Measurements from ENCODE around the gene MYLK. TPM values are rescaled to one million over a fixed set of nuclear protein-coding genes. Genes with fewer than 3 reads are reported as not detected.

MYLK gene
- total RNA-seq, 2 donors from 2014 or later: 4.7 to 6.6 TPM

DNA sequence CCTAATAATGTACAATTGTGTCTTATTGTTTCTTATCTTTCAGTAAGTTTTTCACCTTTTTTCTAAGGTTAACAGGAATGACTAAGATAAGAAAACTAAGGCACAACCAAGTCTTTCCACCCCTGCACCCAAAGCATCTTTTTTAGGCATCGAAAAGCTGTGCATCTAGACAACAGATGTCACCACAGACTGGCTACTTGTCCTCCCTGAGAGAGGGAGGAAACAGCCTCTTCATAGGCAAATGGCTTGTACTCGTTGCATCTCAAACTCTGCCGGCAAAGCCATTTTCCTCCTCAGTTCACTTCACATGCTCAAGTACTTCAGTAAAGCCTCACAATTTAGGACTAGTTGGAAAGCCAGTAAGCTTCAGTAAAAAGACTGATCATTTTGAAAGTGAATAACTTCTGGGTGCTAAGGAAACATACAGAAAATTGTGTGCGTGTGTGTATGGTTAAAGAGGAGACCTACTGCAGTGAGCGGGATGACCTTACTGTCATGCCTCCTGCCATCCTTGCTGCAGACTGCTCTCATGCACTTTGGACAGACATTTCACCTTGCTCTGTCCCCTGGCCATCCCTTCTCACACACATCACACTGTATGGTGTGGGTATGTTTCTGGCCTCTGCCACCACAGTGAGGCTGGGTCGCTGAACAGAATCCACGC lies 262.8 kb downstream of the MYLK start:
- Histone ChIP-seq H3K4me3 (ENCODE audit: low read length) (no peak overlapping the region), H3K27me3 (ENCODE audit: control insufficient read depth, insufficient read depth, low read length, poor library complexity, severe bottlenecking) (no peaks in the 10 kb centered on the region), H3K9ac (ENCODE audit: extremely low read depth, low read length, poor library complexity, severe bottlenecking) (no peak overlapping the region), H3K27ac (ENCODE audit: low read depth, low read length) (no peak overlapping the region), H3K4me1 (ENCODE audit: control insufficient read depth, insufficient read depth, low read length) (no peaks in the 10 kb centered on the region), H3K36me3 (ENCODE audit: control insufficient read depth, insufficient read depth, low read length) (no peaks in the 10 kb centered on the region), H3K9me3 (ENCODE audit: control insufficient read depth, low read length) (no peaks in the 10 kb centered on the region)
- H3K36me3 Mint-ChIP-seq (ENCODE audit: low read depth): peaks cover 6% of the 10 kb centered on the region
- no peaks in the 10 kb centered on the region for H3K9me3 Mint-ChIP-seq
- H3K27me3 Mint-ChIP-seq (ENCODE audit: insufficient read depth): no peaks in the 10 kb centered on the region
- no peak for DNase-seq
- 77 to 80% methylated on average over 5 to 7 of the region's 7 CpGs for WGBS, 2 experiments (ENCODE audit: insufficient coverage in 1 of 2, insufficient read length in 1 of 2)
- TF ChIP-seq, protein P1, sequence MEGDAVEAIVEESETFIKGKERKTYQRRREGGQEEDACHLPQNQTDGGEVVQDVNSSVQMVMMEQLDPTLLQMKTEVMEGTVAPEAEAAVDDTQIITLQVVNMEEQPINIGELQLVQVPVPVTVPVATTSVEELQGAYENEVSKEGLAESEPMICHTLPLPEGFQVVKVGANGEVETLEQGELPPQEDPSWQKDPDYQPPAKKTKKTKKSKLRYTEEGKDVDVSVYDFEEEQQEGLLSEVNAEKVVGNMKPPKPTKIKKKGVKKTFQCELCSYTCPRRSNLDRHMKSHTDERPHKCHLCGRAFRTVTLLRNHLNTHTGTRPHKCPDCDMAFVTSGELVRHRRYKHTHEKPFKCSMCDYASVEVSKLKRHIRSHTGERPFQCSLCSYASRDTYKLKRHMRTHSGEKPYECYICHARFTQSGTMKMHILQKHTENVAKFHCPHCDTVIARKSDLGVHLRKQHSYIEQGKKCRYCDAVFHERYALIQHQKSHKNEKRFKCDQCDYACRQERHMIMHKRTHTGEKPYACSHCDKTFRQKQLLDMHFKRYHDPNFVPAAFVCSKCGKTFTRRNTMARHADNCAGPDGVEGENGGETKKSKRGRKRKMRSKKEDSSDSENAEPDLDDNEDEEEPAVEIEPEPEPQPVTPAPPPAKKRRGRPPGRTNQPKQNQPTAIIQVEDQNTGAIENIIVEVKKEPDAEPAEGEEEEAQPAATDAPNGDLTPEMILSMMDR (conservative IDR thresholded peaks at IDR 0.05): no peak
- no peak overlapping the region for H3K27ac Mint-ChIP-seq
- H3K4me1 Mint-ChIP-seq: peaks cover 5% of the 10 kb centered on the region
- no peak overlapping the region for H3K4me3 Mint-ChIP-seq

DNA sequence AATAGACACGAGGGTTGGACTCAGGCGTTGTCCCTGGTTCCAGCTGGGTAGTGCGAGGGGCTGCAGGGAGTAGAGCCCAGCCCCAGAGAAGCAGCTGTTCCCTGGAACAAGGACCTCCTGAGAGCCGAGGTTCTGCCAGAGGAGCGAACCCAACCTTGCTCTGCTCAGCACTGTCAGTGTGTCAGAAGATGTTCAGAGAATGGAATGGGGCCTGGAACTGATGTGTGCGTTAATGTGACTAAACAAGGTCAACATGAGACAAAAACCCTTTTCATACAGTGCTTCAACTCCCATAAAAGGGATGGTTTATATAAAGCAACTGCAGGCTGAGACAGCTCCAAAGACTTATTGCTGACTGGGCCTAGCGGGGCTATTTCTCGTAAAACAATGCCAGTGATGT lies 263.8 kb downstream of the MYLK start:
- Histone ChIP-seq H3K27ac (ENCODE audit: low read depth, low read length) (no peak overlapping the region), H3K9me3 (ENCODE audit: control insufficient read depth, low read length) (no peaks in the 10 kb centered on the region), H3K4me3 (ENCODE audit: low read length) (no peak overlapping the region), H3K9ac (ENCODE audit: extremely low read depth, low read length, poor library complexity, severe bottlenecking) (no peak overlapping the region), H3K4me1 (ENCODE audit: control insufficient read depth, insufficient read depth, low read length) (no peaks in the 10 kb centered on the region), H3K36me3 (ENCODE audit: control insufficient read depth, insufficient read depth, low read length) (no peaks in the 10 kb centered on the region), H3K27me3 (ENCODE audit: control insufficient read depth, insufficient read depth, low read length, poor library complexity, severe bottlenecking) (no peaks in the 10 kb centered on the region)
- 96 to 97% methylated on average over 5 to 8 of the region's 8 CpGs for WGBS, 2 experiments (ENCODE audit: insufficient coverage in 1 of 2, insufficient read length in 1 of 2)
- DNase-seq: no peak
- TF ChIP-seq, protein P1 (conservative IDR thresholded peaks at IDR 0.05): no peak
- Mint-ChIP-seq H3K27ac (no peak overlapping the region), H3K9me3 (no peaks in the 10 kb centered on the region), H3K4me1 (peaks cover 5% of the 10 kb centered on the region), H3K36me3 (ENCODE audit: low read depth) (peaks cover 6% of the 10 kb centered on the region), H3K4me3 (no peak overlapping the region), H3K27me3 (ENCODE audit: insufficient read depth) (no peaks in the 10 kb centered on the region)

DNA sequence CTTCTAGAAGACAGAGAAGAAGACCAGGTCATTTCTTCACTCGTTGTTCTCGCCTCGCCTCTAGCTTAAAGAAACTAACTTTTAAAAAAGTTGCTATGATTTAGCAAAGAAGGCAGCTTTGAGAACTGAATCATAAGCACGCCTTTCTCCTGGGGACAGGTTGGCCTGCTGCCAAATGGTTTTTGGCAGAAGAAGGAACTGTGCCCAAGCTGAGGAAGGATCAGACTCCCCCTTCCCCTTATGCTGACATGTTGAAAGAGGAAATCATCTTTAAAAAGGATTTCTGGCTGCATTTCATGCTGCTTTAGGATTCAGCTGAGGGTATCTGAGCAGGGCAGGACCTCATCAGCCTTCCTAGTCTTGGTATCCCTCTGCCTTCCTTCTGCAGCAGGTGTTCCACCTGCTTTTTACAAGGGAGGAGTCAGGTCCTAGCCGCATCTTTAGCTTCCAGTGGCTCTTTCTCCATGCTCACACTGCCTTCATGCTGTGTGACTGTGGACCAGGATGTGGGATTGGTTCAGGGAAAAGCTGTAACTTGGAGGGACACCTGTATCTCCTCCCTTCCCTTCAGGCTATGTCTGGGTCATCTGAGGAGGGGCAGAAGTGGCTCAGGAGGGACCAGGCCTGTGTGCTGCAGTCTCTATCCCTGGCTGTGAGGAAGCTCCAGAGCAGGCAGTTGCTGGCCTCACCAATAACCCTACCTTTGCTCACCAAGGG lies 265.2 kb downstream of the MYLK start:
- Histone ChIP-seq H3K9me3 (ENCODE audit: control insufficient read depth, low read length) (no peaks in the 10 kb centered on the region), H3K27ac (ENCODE audit: low read depth, low read length) (no peak overlapping the region), H3K4me3 (ENCODE audit: low read length) (no peak overlapping the region), H3K4me1 (ENCODE audit: control insufficient read depth, insufficient read depth, low read length) (no peaks in the 10 kb centered on the region), H3K9ac (ENCODE audit: extremely low read depth, low read length, poor library complexity, severe bottlenecking) (no peak overlapping the region), H3K36me3 (ENCODE audit: control insufficient read depth, insufficient read depth, low read length) (no peaks in the 10 kb centered on the region), H3K27me3 (ENCODE audit: control insufficient read depth, insufficient read depth, low read length, poor library complexity, severe bottlenecking) (no peaks in the 10 kb centered on the region)
- H3K27me3 Mint-ChIP-seq (ENCODE audit: insufficient read depth): no peaks in the 10 kb centered on the region
- TF ChIP-seq, protein P1 (conservative IDR thresholded peaks at IDR 0.05): no peak
- H3K27ac Mint-ChIP-seq: no peak overlapping the region
- WGBS, 2 experiments (ENCODE audit: insufficient coverage in 1 of 2, insufficient read length in 1 of 2): 93 to 96% methylated on average over 4 to 5 of the region's 5 CpGs
- peaks cover 3% of the 10 kb centered on the region for H3K36me3 Mint-ChIP-seq (ENCODE audit: low read depth)
- no peaks in the 10 kb centered on the region for H3K9me3 Mint-ChIP-seq
- no peak for DNase-seq
- H3K4me3 Mint-ChIP-seq: no peak overlapping the region
- H3K4me1 Mint-ChIP-seq: peaks cover 5% of the 10 kb centered on the region

Measured in endodermal cell (in vitro differentiated cells).